ENCODE results near the gene LRRN4. TPM values are rescaled to one million over a fixed set of nuclear protein-coding genes. Genes with fewer than 3 reads are reported as not detected.

LRRN4 gene
- total and polyA plus RNA-seq, 9 of the 15 experiments (the other 6 are each of a cell fraction or from before 2014, with no cell fraction given), result not detected

DNA sequence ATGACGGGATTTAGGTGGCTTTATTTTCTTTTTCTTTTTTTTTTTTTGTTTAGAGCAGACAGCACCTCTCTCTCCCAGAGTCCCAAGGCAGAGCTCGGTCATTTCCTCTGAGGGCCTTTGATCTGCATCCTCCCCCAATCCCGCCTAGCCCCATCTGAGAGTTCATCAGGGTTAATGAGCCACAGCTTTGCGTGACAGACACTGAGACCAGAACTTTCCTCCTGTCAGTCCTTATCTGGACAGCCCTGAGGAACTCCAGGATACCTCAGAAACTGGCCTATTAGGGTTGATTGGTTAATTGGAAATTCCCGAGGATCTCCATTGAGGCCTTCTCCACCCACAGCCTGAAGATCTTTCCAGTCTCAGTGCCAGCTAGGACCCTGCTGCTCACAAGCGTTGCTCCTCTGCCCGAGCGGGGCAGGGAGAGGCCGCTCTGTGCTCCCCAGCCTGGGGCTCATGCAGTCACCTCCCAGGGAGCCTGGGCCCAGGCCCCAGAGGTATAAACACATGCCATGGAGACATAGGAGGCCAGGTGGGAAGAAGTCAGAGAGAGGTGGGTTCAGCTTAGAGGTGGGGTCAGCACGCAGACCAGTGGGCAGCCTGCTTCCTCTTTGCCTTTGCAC is 1.4 kb upstream of the LRRN4 start:
- Histone ChIP-seq H3K4me2 (ENCODE audit: insufficient read depth, low read length) (0 out of 2 replicates have a peak overlapping the region, but pooled peaks have one; percentile 43), H3K36me3 (ENCODE audit: control insufficient read depth, insufficient read depth, low read length) (no peaks in the 10 kb centered on the region), H3K27ac (ENCODE audit: extremely low read depth, low read depth, low read length) (no peak overlapping the region), H3K9me1 (ENCODE audit: control insufficient read depth, insufficient read depth, low read length) (no peaks in the 10 kb centered on the region), H2AFZ (ENCODE audit: low read depth, low read length) (peak overlapping the region; percentile 45; the same call in 1 of the 2 replicates), H3K9ac (ENCODE audit: insufficient read depth in 1 of 2, low read depth in 2 of 2, low read length in 2 of 2) (0 out of 4 replicates have a peak overlapping the region, but pooled peaks have one; percentile 17 to 56), H3K27me3 (ENCODE audit: control insufficient read depth in 2 of 2, insufficient read depth in 2 of 2, low read length in 2 of 2) (no peaks in the 10 kb centered on the region), H3K79me2 (ENCODE audit: control insufficient read depth, insufficient read depth, low read length) (no peaks in the 10 kb centered on the region), H4K20me1 (replicated peaks; ENCODE audit: control insufficient read depth, insufficient read depth, low read length) (no peaks in the 10 kb centered on the region), H3K9me3 (replicated peaks; ENCODE audit: control insufficient read depth, insufficient read depth, low read depth, low read length) (no peaks in the 10 kb centered on the region), H3K4me1 (replicated peaks in 1 of 2; ENCODE audit: control insufficient read depth in 2 of 2, insufficient read depth in 2 of 2, low read length in 2 of 2) (peaks cover 7 to 18% of the 10 kb centered on the region in 2 experiments), H3K4me3 (no peak overlapping the region)
- DNase-seq (ENCODE audit: extremely low read depth in 1 of 4, low spot score in 3 of 4), result peak; percentile 17 to 56 (median 27)
- intact Hi-C loops (cut with micrococcal nuclease), result no loop called here
- 39% methylated on average over 9 of the region's 10 CpGs for WGBS (ENCODE audit: insufficient coverage, low coverage, missing lambda C conversion rate)
- CTCF ChIA-PET (ENCODE audit: low intra/inter-chr PET ratio), result no interaction called here
- POLR2A ChIA-PET, result no interaction called here
- in situ Hi-C loops (cut with MboI), result no loop called here
- peak; percentile 64 for FAIRE-seq
- TSS peak; percentile 76 for BruUV-seq (replicated peaks)
- TF ChIP-seq LEF1 (IDR thresholded peaks at IDR 0.05), result peak; percentile 87
- no peak for TF ChIP-seq NELFE (IDR thresholded peaks at IDR 0.05; ENCODE audit: insufficient read depth, insufficient read length)
- peak; percentile 91; the same call in 1 of the 2 replicates for TF ChIP-seq TCF7 (IDR thresholded peaks at IDR 0.05; ENCODE audit: borderline replicate concordance)
- TF ChIP-seq MEIS2 (IDR thresholded peaks at IDR 0.05; ENCODE audit: partially characterized antibody), result peak; percentile 53
- TF ChIP-seq RCOR1 (IDR thresholded peaks at IDR 0.05; ENCODE audit: borderline replicate concordance in 1 of 2, low read depth in 2 of 2, low read length in 2 of 2), result peak in 1 of 2 experiments; percentile 51; a peak in 2 of 4 replicates
- TF ChIP-seq, protein P1, sequence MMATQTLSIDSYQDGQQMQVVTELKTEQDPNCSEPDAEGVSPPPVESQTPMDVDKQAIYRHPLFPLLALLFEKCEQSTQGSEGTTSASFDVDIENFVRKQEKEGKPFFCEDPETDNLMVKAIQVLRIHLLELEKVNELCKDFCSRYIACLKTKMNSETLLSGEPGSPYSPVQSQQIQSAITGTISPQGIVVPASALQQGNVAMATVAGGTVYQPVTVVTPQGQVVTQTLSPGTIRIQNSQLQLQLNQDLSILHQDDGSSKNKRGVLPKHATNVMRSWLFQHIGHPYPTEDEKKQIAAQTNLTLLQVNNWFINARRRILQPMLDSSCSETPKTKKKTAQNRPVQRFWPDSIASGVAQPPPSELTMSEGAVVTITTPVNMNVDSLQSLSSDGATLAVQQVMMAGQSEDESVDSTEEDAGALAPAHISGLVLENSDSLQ (IDR thresholded peaks at IDR 0.05), result peak; percentile 74
- 0 out of 2 replicates have a peak, but pooled peaks have one; percentile 4 for TF ChIP-seq ELF1 (tag; IDR thresholded peaks at IDR 0.05)
- peak; percentile 40; the same call in 1 of the 2 replicates for TF ChIP-seq GABPA (tag; conservative IDR thresholded peaks at IDR 0.05; ENCODE audit: low read depth)
- TF ChIP-seq PBX2 (CRISPR knock-in tag; IDR thresholded peaks at IDR 0.05; ENCODE audit: low read depth), result no peak
- 0 out of 2 replicates have a peak, but pooled peaks have one; percentile 8 for TF ChIP-seq PBX2 (tag; conservative IDR thresholded peaks at IDR 0.05; ENCODE audit: low read depth)
- no peak for TF ChIP-seq NR2C2 (CRISPR knock-in tag; IDR thresholded peaks at IDR 0.05)
- peak; percentile 48; the same call in 1 of the 2 replicates for TF ChIP-seq NR2C2 (tag; IDR thresholded peaks at IDR 0.05)
- TF ChIP-seq KDM4B (IDR thresholded peaks at IDR 0.05; ENCODE audit: borderline replicate concordance in 2 of 2, low read depth in 1 of 2), result no peak
- TF ChIP-seq CBFA2T3 (IDR thresholded peaks at IDR 0.05), result peak; percentile 43; the same call in 1 of the 2 replicates
- TF ChIP-seq ARID1B (IDR thresholded peaks at IDR 0.05), result no peak; the same call in 1 of the 2 replicates
- peak; percentile 74 for ATAC-seq
